ENCODE measurements around the gene ZNF780B. TPM values are rescaled to one million over a fixed set of nuclear protein-coding genes. Genes with fewer than 3 reads are reported as not detected.

The ZNF780B gene
- polyA plus RNA-seq, 2 of the 4 experiments (the other 2 are of a cell fraction): 8.7 to 10.0 TPM

- DNase-seq (ENCODE audit: low read depth in 1 of 2, low spot score in 1 of 2): peak in 1 of 2 experiments; percentile 37
These were observed 49.7 kb downstream of the ZNF780B start for GRCh38 chr19:40006273-40006691.

GRCh38 chr19:40005691-40006272, 50.2 kb downstream of the ZNF780B start:
- 89% methylated on average over 4 of the region's 4 CpGs for WGBS (ENCODE audit: missing lambda C conversion rate)
- ATAC-seq (no peak), FAIRE-seq (peak; percentile 7), DNase-seq (ENCODE audit: low read depth in 1 of 2, low spot score in 1 of 2) (no peak)
- Histone ChIP-seq H3K4me2 (no peak overlapping the region), H3K27ac (no peak overlapping the region), H3K9me3 (peaks cover 63% of the 10 kb centered on the region), H3K4me1 (no peaks in the 10 kb centered on the region), H3K4me3 (no peak overlapping the region)
- no peak for TF ChIP-seq JUN (IDR thresholded peaks at IDR 0.05)
- TF ChIP-seq CBX2 (IDR thresholded peaks at IDR 0.05; ENCODE audit: borderline replicate concordance, low read depth): no peak
- TF ChIP-seq PBX3 (IDR thresholded peaks at IDR 0.05): no peak
- no peak for TF ChIP-seq RCOR1 (IDR thresholded peaks at IDR 0.05; ENCODE audit: low read depth, low read length)
- TF ChIP-seq CBX8 (IDR thresholded peaks at IDR 0.05): no peak
- no peak for TF ChIP-seq CEBPB (IDR thresholded peaks at IDR 0.05)
- no peak for TF ChIP-seq FOSL2 (IDR thresholded peaks at IDR 0.05)
- no peak for TF ChIP-seq FOSL2 (CRISPR knock-in tag; IDR thresholded peaks at IDR 0.05)
- no peak for TF ChIP-seq ZFP36 (IDR thresholded peaks at IDR 0.05; ENCODE audit: borderline replicate concordance, partially characterized antibody)
- TF ChIP-seq FOSB (CRISPR knock-in tag; IDR thresholded peaks at IDR 0.05): no peak
- POLR2A ChIA-PET: no interaction called here
- CTCF ChIA-PET: interaction anchor here (1.4 to 1.8 kb wide), 2 partner anchors 9 to 35 kb away, joined by 5 to 6 read pairs; partner anchors contain the start of genes PSMC4 and ZNF546

More at GRCh38 chr19:40006273-40006691, 49.7 kb downstream of the ZNF780B start:
- Histone ChIP-seq H3K27ac (no peak overlapping the region), H3K4me2 (no peak overlapping the region), H3K9me3 (peaks cover 64% of the 10 kb centered on the region), H3K4me3 (no peak overlapping the region), H3K4me1 (no peaks in the 10 kb centered on the region)
- TF ChIP-seq ELK1 (IDR thresholded peaks at IDR 0.05; ENCODE audit: low read depth, low read length): no peak
- TF ChIP-seq PHF8 (IDR thresholded peaks at IDR 0.05; ENCODE audit: borderline replicate concordance, low read depth): no peak
- no peak for TF ChIP-seq MYC (IDR thresholded peaks at IDR 0.05; ENCODE audit: borderline replicate concordance, low read length)
- ATAC-seq (no peak; a peak in 2 of 6 replicates), FAIRE-seq (peak; percentile 100)
- CTCF ChIA-PET: interaction anchor here (0.9 to 1.8 kb wide), 2 partner anchors 36 kb away, joined by 3 to 6 read pairs; partner anchors contain the start of gene PSMC4
- WGBS (ENCODE audit: missing lambda C conversion rate): 50% methylated on average over 1 of the region's 1 CpG
- POLR2A ChIA-PET: interaction anchor here (1.4 kb wide), 1 partner anchor 35 kb away, joined by 5 read pairs; the partner anchor contains the start of gene PSMC4

- no peak overlapping the region for H3K4me2 ChIP-seq
These were observed 57.5 kb downstream of the ZNF780B start for GRCh38 chr19:39998501-39998900.

GRCh38 chr19:39997638-39998216, 58.3 kb downstream of the ZNF780B start:
- ChIA-PET CTCF (interaction anchor here (0.6 to 2.5 kb wide), 4 partner anchors 7 to 322 kb away, joined by 3 to 15 read pairs (median 4); partner anchors contain the start of gene PSMC4), POLR2A (interaction anchor here (1.0 to 2.7 kb wide), 5 partner anchors 19 to 152 kb away, joined by 3 to 24 read pairs (median 5); partner anchors contain the start of genes FBL, PSMC4, ZNF780A and ZNF780B)
- Histone ChIP-seq H3K4me2 (peak overlapping the region; percentile 73), H3K9me3 (peaks cover 31% of the 10 kb centered on the region), H3K4me3 (peak overlapping the region; percentile 74), H3K27ac (peak overlapping the region; percentile 89 to 90), H3K4me1 (peaks cover 11% of the 10 kb centered on the region; the same call in 2 of the 3 replicates)
- no peak for FAIRE-seq
- no peak for DNase-seq (ENCODE audit: low read depth in 1 of 2, low spot score in 1 of 2)
- 93% methylated on average over 5 of the region's 5 CpGs for WGBS (ENCODE audit: missing lambda C conversion rate)
- no peak; a peak in 1 of 6 replicates for ATAC-seq
- 0 out of 3 replicates have a peak, but pooled peaks have one; percentile 10 for TF ChIP-seq BCL3 (IDR thresholded peaks at IDR 0.05)
- no peak for TF ChIP-seq EHF (CRISPR knock-in tag; IDR thresholded peaks at IDR 0.05)

More at GRCh38 chr19:39998501-39998900, 57.5 kb downstream of the ZNF780B start:
- 75% methylated on average over 4 of the region's 4 CpGs for WGBS (ENCODE audit: missing lambda C conversion rate)
- ChIA-PET CTCF (interaction anchor here (1.6 kb wide), 1 partner anchor 28 kb away, joined by 4 read pairs; the partner anchor contains the start of gene PSMC4), POLR2A (no interaction called here)
- FAIRE-seq (peak; percentile 98), ATAC-seq (no peak), DNase-seq (ENCODE audit: low read depth in 1 of 2, low spot score in 1 of 2) (no peak)
- H3K4me3 ChIP-seq: no peak overlapping the region
- H3K27ac ChIP-seq: no peak overlapping the region
- no peak for TF ChIP-seq FOXS1 (CRISPR knock-in tag; IDR thresholded peaks at IDR 0.05)
- TF ChIP-seq NPAS2 (CRISPR knock-in tag; IDR thresholded peaks at IDR 0.05; ENCODE audit: borderline replicate concordance): no peak
- peaks cover 25% of the 10 kb centered on the region for H3K9me3 ChIP-seq
- peaks cover 11% of the 10 kb centered on the region; the same call in 2 of the 3 replicates for H3K4me1 ChIP-seq

Data from A549 (cell line).